ENCODE results near the gene ARHGAP21.

ARHGAP21 gene

GRCh38 chr10:24701447-24701846 is 22.2 kb downstream of the ARHGAP21 start:
- no peak for TF ChIP-seq CTCF (IDR thresholded peaks at IDR 0.05; ENCODE audit: low read length, missing control alignments)
- no peak overlapping the region for H3K4me3 ChIP-seq (replicated peaks; ENCODE audit: low read depth, low read length)
- peak; percentile 13 for DNase-seq (ENCODE audit: low read depth)

GRCh38 chr10:24700948-24701347 is 22.7 kb downstream of the ARHGAP21 start:
- no peak for DNase-seq (ENCODE audit: low read depth)
- TF ChIP-seq CTCF (IDR thresholded peaks at IDR 0.05; ENCODE audit: low read length, missing control alignments): no peak

GRCh38 chr10:24698270-24698669 is 25.4 kb downstream of the ARHGAP21 start:
- no peak overlapping the region for H3K4me3 ChIP-seq (replicated peaks; ENCODE audit: low read depth, low read length)
- no peak for TF ChIP-seq CTCF (IDR thresholded peaks at IDR 0.05; ENCODE audit: low read length, missing control alignments)
- no peak for DNase-seq (ENCODE audit: low read depth)

More at GRCh38 chr10:24700948-24701347, 22.7 kb downstream of the ARHGAP21 start:
- H3K4me3 ChIP-seq (replicated peaks; ENCODE audit: low read depth, low read length): no peak overlapping the region

- no peak overlapping the region for H3K4me3 ChIP-seq (replicated peaks; ENCODE audit: low read depth, low read length)
- TF ChIP-seq CTCF (IDR thresholded peaks at IDR 0.05; ENCODE audit: low read length, missing control alignments): no peak
- no peak for DNase-seq (ENCODE audit: low read depth)
Observed at GRCh38 chr10:24697080-24697479, 26.6 kb downstream of the ARHGAP21 start.

- no peak for DNase-seq (ENCODE audit: low read depth)
- H3K4me3 ChIP-seq (replicated peaks; ENCODE audit: low read depth, low read length): no peak overlapping the region
- no peak for TF ChIP-seq CTCF (IDR thresholded peaks at IDR 0.05; ENCODE audit: low read length, missing control alignments)
Observed at GRCh38 chr10:24695452-24695851, 28.2 kb downstream of the ARHGAP21 start.

GRCh38 chr10:24694086-24694485 is 29.6 kb downstream of the ARHGAP21 start:
- TF ChIP-seq CTCF (IDR thresholded peaks at IDR 0.05; ENCODE audit: low read length, missing control alignments): no peak
- DNase-seq (ENCODE audit: low read depth): no peak
- no peak overlapping the region for H3K4me3 ChIP-seq (replicated peaks; ENCODE audit: low read depth, low read length)

GRCh38 chr10:24690961-24691512 is 32.6 kb downstream of the ARHGAP21 start:
- DNase-seq (ENCODE audit: low read depth): peak; percentile 62
- no peak for TF ChIP-seq CTCF (IDR thresholded peaks at IDR 0.05; ENCODE audit: low read length, missing control alignments)
- H3K4me3 ChIP-seq (replicated peaks; ENCODE audit: low read depth, low read length): no peak overlapping the region
